ENCODE measurements around the gene C9orf50. TPM values are rescaled to one million over a fixed set of nuclear protein-coding genes. Genes with fewer than 3 reads are reported as not detected.
"Not testable (repeated sequence)": the region's sequence is repeated elsewhere in the genome, so short reads cannot be mapped to it uniquely, and the experiment has no call there.

The C9orf50 gene
- total RNA-seq, 1 donor from 2014 or later = not detected

GRCh38 chr9:129648092-129648763 lies 27.3 kb upstream of the C9orf50 start:
- DNase-seq (ENCODE audit: low spot score) = no peak

- DNase-seq (ENCODE audit: low spot score) = no peak
Observed at GRCh38 chr9:129647635-129648034, 26.7 kb upstream of the C9orf50 start.

- DNase-seq (ENCODE audit: low spot score) = no peak
Observed at GRCh38 chr9:129646654-129647053, 25.8 kb upstream of the C9orf50 start.

GRCh38 chr9:129646252-129646651 lies 25.4 kb upstream of the C9orf50 start:
- no peak for DNase-seq (ENCODE audit: low spot score)

- DNase-seq (ENCODE audit: low spot score) = no peak
Observed at GRCh38 chr9:129644902-129645301, 24.0 kb upstream of the C9orf50 start.

GRCh38 chr9:129644365-129644764 lies 23.5 kb upstream of the C9orf50 start:
- DNase-seq (ENCODE audit: low spot score) = no peak

- no peak for DNase-seq (ENCODE audit: low spot score)
Observed at GRCh38 chr9:129643706-129644105, 22.8 kb upstream of the C9orf50 start.

GRCh38 chr9:129641750-129642585 lies 21.1 kb upstream of the C9orf50 start, which contains the start of gene ASB6:
ASB6 (minus strand) TSS chr9:129642151; CDS start chr9:129641999, 152 bp downstream.
- peak; percentile 97 for DNase-seq (ENCODE audit: low spot score)

- DNase-seq (ENCODE audit: low spot score) = no peak
Observed at GRCh38 chr9:129640871-129641749, 20.2 kb upstream of the C9orf50 start.

GRCh38 chr9:129640086-129640870 lies 19.4 kb upstream of the C9orf50 start:
- DNase-seq (ENCODE audit: low spot score) = no peak

GRCh38 chr9:129639756-129640085 lies 18.8 kb upstream of the C9orf50 start:
- no peak for DNase-seq (ENCODE audit: low spot score)

- no peak for DNase-seq (ENCODE audit: low spot score)
Observed at GRCh38 chr9:129639034-129639630, 18.2 kb upstream of the C9orf50 start.

GRCh38 chr9:129637673-129638439 lies 17.0 kb upstream of the C9orf50 start:
- no peak for DNase-seq (ENCODE audit: low spot score)

- DNase-seq (ENCODE audit: low spot score) = no peak
Observed at GRCh38 chr9:129637102-129637501, 16.2 kb upstream of the C9orf50 start.

- not testable (repeated sequence) for DNase-seq (ENCODE audit: low spot score)
Observed at GRCh38 chr9:129636343-129636742, 15.4 kb upstream of the C9orf50 start.

- no peak for DNase-seq (ENCODE audit: low spot score)
Observed at GRCh38 chr9:129635099-129636065, 14.5 kb upstream of the C9orf50 start.

GRCh38 chr9:129633848-129634247 lies 12.9 kb upstream of the C9orf50 start:
- no peak for DNase-seq (ENCODE audit: low spot score)

- no peak for DNase-seq (ENCODE audit: low spot score)
Observed at GRCh38 chr9:129633207-129633606, 12.3 kb upstream of the C9orf50 start.

GRCh38 chr9:129632460-129632859 lies 11.6 kb upstream of the C9orf50 start:
- no peak for DNase-seq (ENCODE audit: low spot score)
